MM.1S (cell line): Measurements from ENCODE around the gene FAM53A.
"Not testable (repeated sequence)": the region's sequence is repeated elsewhere in the genome, so short reads cannot be mapped to it uniquely, and the experiment has no call there.

Experiments
- DNase-seq: peaks from one replicate; pipeline ENCODE4 v3.0.0-alpha.2; 2015
- H2AFZ ChIP-seq: fragments of 300-600 bp; sonication (generic); 2 replicates; pipeline ENCODE4 v1.6.0; 2016; ENCODE audit warnings: antibody characterized with exemption, low read length
- H3F3A ChIP-seq: fragments of 300-600 bp; sonication (generic); 2 replicates; pipeline ENCODE4 v1.6.1; 2016; ENCODE audit warnings: mild to moderate bottlenecking, antibody characterized with exemption, low read length, moderate library complexity, mixed read lengths; ENCODE audit not compliant: insufficient read depth
- H3K27ac ChIP-seq: fragments of 300-600 bp; sonication (generic); 2 replicates; pipeline ENCODE4 v1.5.1; 2016; ENCODE audit warnings: mild to moderate bottlenecking, low read length
- H3K27me3 ChIP-seq: fragments of 300-600 bp; sonication (generic); replicated peaks from 2 replicates; pipeline ENCODE4 v1.6.0; 2016; ENCODE audit warnings: low read length; ENCODE audit not compliant: insufficient read depth
- H3K36me3 ChIP-seq: fragments of 300-600 bp; sonication (generic); replicated peaks from 2 replicates; pipeline ENCODE4 v1.6.1; 2016; ENCODE audit warnings: mild to moderate bottlenecking, low read length, mixed read lengths; ENCODE audit not compliant: insufficient read depth
- H3K4me1 ChIP-seq: fragments of 300-600 bp; sonication (generic); 2 replicates; pipeline ENCODE4 v1.6.1; 2016; ENCODE audit warnings: low read length, mixed read lengths
- H3K4me2 ChIP-seq: fragments of 300-600 bp; sonication (generic); 2 replicates; pipeline ENCODE4 v1.6.0; 2016; ENCODE audit warnings: low read depth, low read length
- H3K4me3 ChIP-seq: fragments of 300-600 bp; sonication (generic); 2 replicates; pipeline ENCODE4 v1.5.1; 2016; ENCODE audit warnings: low read length, mixed read lengths
- H3K79me2 ChIP-seq: fragments of 300-600 bp; sonication (generic); 2 replicates; pipeline ENCODE4 v1.6.1; 2016; ENCODE audit warnings: mixed run types, low read length, mixed read lengths
- H3K9ac ChIP-seq: fragments of 300-600 bp; sonication (generic); 2 replicates; pipeline ENCODE4 v1.6.1; 2016; ENCODE audit warnings: low read length, mixed read lengths
- H3K9me2 ChIP-seq: fragments of 300-600 bp; sonication (generic); replicated peaks from 2 replicates; pipeline ENCODE4 v1.6.1; 2016; ENCODE audit warnings: mild to moderate bottlenecking, low read length, mixed read lengths; ENCODE audit not compliant: insufficient read depth
- H3K9me3 ChIP-seq: fragments of 300-600 bp; sonication (generic); replicated peaks from 2 replicates; pipeline ENCODE4 v1.6.1; 2016; ENCODE audit warnings: mild to moderate bottlenecking, low read length, mixed read lengths; ENCODE audit not compliant: insufficient read depth
- H4K20me1 ChIP-seq: fragments of 300-600 bp; sonication (generic); 2 replicates; pipeline ENCODE4 v1.6.1; 2016; ENCODE audit warnings: mild to moderate bottlenecking, low read length, moderate library complexity, mixed read lengths; ENCODE audit not compliant: insufficient read depth
- EZH2 ChIP-seq: fragments of 300-600 bp; sonication (generic); optimal IDR thresholded peaks from 2 replicates; pipeline ENCODE3; 2017; ENCODE audit warnings: low read depth, mild to moderate bottlenecking, antibody characterized with exemption, low read length, mixed read lengths
- EZH2phosphoT487 ChIP-seq: fragments of 300-600 bp; sonication (generic); IDR thresholded peaks from 2 replicates; pipeline ENCODE4 v1.6.1; 2018; ENCODE audit warnings: antibody characterized with exemption, low read length
- TF ChIP-seq, protein P1 (sequence below): fragments of 300-600 bp; sonication (generic); IDR thresholded peaks from 2 replicates; pipeline ENCODE4 v1.5.1; 2016; ENCODE audit warnings: antibody characterized with exemption, low read length, mixed read lengths

FAM53A gene

DNA sequence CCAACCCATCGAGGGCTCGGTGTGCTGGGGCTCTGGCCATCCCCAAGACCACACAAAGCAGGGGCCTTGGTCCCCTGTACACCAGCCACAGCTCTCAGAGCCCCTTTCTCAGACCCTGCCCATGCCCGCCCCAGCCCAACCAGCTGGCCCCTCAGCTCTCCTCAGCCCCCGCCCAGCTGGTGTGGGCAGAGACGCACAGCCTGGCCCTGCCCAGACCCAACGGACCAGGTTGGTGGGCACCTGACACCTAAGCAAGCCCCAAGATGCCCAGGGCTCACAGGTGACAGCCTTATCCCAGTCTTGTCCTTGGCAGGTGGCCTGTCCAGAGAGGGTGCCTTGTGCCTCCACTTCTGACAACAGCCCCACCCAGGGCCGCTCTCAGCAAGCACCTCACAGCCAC is 42.4 kb downstream of the FAM53A start:
- no peak for DNase-seq
- Histone ChIP-seq H3K79me2 (no peaks in the 10 kb centered on the region), H3K9ac (no peak overlapping the region), H3F3A (no peaks in the 10 kb centered on the region), H2AFZ (no peak overlapping the region), H3K36me3 (no peaks in the 10 kb centered on the region), H3K4me3 (no peak overlapping the region), H3K9me2 (no peaks in the 10 kb centered on the region), H3K27ac (no peak overlapping the region), H3K9me3 (no peaks in the 10 kb centered on the region), H3K4me2 (no peak overlapping the region), H4K20me1 (no peaks in the 10 kb centered on the region), H3K4me1 (no peaks in the 10 kb centered on the region), H3K27me3 (peaks cover 17% of the 10 kb centered on the region)
- TF ChIP-seq, protein P1, sequence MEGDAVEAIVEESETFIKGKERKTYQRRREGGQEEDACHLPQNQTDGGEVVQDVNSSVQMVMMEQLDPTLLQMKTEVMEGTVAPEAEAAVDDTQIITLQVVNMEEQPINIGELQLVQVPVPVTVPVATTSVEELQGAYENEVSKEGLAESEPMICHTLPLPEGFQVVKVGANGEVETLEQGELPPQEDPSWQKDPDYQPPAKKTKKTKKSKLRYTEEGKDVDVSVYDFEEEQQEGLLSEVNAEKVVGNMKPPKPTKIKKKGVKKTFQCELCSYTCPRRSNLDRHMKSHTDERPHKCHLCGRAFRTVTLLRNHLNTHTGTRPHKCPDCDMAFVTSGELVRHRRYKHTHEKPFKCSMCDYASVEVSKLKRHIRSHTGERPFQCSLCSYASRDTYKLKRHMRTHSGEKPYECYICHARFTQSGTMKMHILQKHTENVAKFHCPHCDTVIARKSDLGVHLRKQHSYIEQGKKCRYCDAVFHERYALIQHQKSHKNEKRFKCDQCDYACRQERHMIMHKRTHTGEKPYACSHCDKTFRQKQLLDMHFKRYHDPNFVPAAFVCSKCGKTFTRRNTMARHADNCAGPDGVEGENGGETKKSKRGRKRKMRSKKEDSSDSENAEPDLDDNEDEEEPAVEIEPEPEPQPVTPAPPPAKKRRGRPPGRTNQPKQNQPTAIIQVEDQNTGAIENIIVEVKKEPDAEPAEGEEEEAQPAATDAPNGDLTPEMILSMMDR = no peak
- TF ChIP-seq EZH2 (no peak), EZH2phosphoT487 (no peak)

DNA sequence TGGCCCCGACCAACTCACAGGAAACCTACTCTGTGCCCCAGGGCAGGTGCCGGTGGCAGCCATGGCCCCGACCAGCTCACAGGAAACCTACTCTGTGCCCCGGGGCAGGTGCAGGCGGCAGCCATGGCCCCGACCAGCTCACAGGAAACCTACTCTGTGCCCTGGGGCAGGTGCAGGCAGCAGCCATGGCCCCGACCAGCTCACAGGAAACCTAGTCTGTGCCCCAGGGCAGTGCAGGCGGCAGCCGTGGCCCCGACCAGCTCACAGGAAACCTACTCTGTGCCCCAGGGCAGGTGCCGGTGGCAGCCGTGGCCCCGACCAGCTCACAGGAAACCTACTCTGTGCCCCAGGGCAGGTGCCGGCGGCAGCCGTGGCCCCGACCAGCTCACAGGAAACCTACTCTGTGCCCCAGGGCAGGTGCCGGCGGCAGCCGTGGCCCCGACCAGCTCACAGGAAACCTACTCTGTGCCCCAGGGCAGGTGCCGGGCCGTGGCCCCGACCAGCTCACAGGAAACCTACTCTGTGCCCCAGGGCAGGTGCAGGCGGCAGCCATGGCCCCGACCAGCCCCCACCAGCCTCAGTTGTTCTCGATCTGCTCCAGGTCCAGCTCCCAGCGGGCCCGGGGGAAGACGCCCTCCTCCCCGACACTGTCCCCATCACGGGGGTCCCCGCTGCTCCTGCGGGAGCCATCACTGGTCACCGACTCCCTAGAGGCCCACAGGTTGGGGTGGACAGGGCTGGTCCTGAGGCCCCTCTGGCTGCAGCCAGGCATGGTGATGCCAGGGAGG is 43.2 kb downstream of the FAM53A start:
- not testable (repeated sequence) for H3K9me3 ChIP-seq, H3K4me2 ChIP-seq, H3K36me3 ChIP-seq, H3K27ac ChIP-seq, H3K9me2 ChIP-seq, H3K9ac ChIP-seq, H2AFZ ChIP-seq, DNase-seq, H3K79me2 ChIP-seq, H3K4me1 ChIP-seq, H3K4me3 ChIP-seq, H3F3A ChIP-seq, H4K20me1 ChIP-seq
- H3K27me3 ChIP-seq = peaks cover 17% of the 10 kb centered on the region

DNA sequence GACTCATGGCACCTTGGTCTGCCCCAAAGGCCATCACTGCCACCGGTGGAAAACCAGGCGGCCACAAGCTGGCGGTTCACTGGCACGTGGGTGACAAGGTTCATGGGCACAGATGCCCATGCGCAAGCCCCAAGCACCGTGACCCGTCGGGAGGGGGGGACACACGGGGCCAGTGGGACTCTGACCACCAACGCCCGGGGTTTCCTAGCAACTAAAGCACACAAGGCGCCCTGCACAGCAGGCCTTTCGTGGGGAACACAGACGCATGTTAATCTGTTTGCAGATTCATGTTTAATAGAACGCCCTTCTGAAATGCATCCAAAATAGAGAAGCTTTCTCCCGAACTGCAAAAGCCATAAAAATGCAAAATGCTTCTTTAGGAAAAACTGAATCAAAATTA is 43.9 kb downstream of the FAM53A start:
- no peak for DNase-seq

More for the DNA sequence above, 43.9 kb downstream of the FAM53A start:
- Histone ChIP-seq H3K9me3 (no peaks in the 10 kb centered on the region), H3K36me3 (no peaks in the 10 kb centered on the region), H3K9ac (no peak overlapping the region), H4K20me1 (no peaks in the 10 kb centered on the region), H3K4me1 (no peaks in the 10 kb centered on the region), H2AFZ (no peak overlapping the region), H3K27ac (no peak overlapping the region), H3K9me2 (no peaks in the 10 kb centered on the region), H3F3A (no peaks in the 10 kb centered on the region), H3K4me2 (no peak overlapping the region), H3K27me3 (peaks cover 20% of the 10 kb centered on the region), H3K79me2 (no peaks in the 10 kb centered on the region), H3K4me3 (no peak overlapping the region)
- TF ChIP-seq, protein P1 = no peak
- TF ChIP-seq EZH2 = no peak
- TF ChIP-seq EZH2phosphoT487 = no peak
